HG03025 (cell line): ENCODE data around the gene RCAN2.
"Not testable (repeated sequence)": the region's sequence is repeated elsewhere in the genome, so short reads cannot be mapped to it uniquely, and the experiment has no call there.

Experiments
- ATAC-seq: cut with Tn5 transposase; IDR thresholded peaks from one replicate; pipeline ENCODE4 v1.9.1; 2021; ENCODE audit warnings: mild to moderate bottlenecking, moderate library complexity; ENCODE audit not compliant: unreplicated experiment, low FRiP score

Gene RCAN2

GRCh38 chr6:46352541-46353268 is 138.5 kb downstream of the RCAN2 start:
- no peak for ATAC-seq

- ATAC-seq, result no peak
Measured at GRCh38 chr6:46350714-46351113, 140.5 kb downstream of the RCAN2 start.

- no peak for ATAC-seq
Measured at GRCh38 chr6:46347669-46348068, 143.6 kb downstream of the RCAN2 start.

- ATAC-seq, result no peak
Measured at GRCh38 chr6:46340246-46340645, 151.0 kb downstream of the RCAN2 start.

GRCh38 chr6:46338131-46338530 is 153.1 kb downstream of the RCAN2 start:
- ATAC-seq, result peak; percentile 96

GRCh38 chr6:46334442-46334841 is 156.8 kb downstream of the RCAN2 start:
- no peak for ATAC-seq

GRCh38 chr6:46333481-46333880 is 157.8 kb downstream of the RCAN2 start:
- ATAC-seq, result no peak

- not testable (repeated sequence) for ATAC-seq
Measured at GRCh38 chr6:46332448-46332847, 158.8 kb downstream of the RCAN2 start.

GRCh38 chr6:46331461-46331860 is 159.8 kb downstream of the RCAN2 start:
- no peak for ATAC-seq

- ATAC-seq, result no peak
Measured at GRCh38 chr6:46329568-46329967, 161.7 kb downstream of the RCAN2 start.

- ATAC-seq, result no peak
Measured at GRCh38 chr6:46327779-46328178, 163.5 kb downstream of the RCAN2 start.

- no peak for ATAC-seq
Measured at GRCh38 chr6:46325561-46326530, 165.4 kb downstream of the RCAN2 start.

- no peak for ATAC-seq
Measured at GRCh38 chr6:46324706-46325105, 166.5 kb downstream of the RCAN2 start.

- ATAC-seq, result no peak
Measured at GRCh38 chr6:46323966-46324622, 167.2 kb downstream of the RCAN2 start.

- no peak for ATAC-seq
Measured at GRCh38 chr6:46323312-46323965, 167.8 kb downstream of the RCAN2 start.

- no peak for ATAC-seq
Measured at GRCh38 chr6:46320505-46320904, 170.7 kb downstream of the RCAN2 start.

GRCh38 chr6:46315589-46315988 is 175.7 kb downstream of the RCAN2 start:
- no peak for ATAC-seq

- no peak for ATAC-seq
Measured at GRCh38 chr6:46312654-46313053, 178.6 kb downstream of the RCAN2 start.

GRCh38 chr6:46310196-46310595 is 181.1 kb downstream of the RCAN2 start:
- ATAC-seq, result no peak

GRCh38 chr6:46306431-46306830 is 184.8 kb downstream of the RCAN2 start:
- ATAC-seq, result no peak

- ATAC-seq, result no peak
Measured at GRCh38 chr6:46305833-46306232, 185.4 kb downstream of the RCAN2 start.
